Loucy (cell line): ENCODE data around the gene MAML3.

ENCODE experiments used
- H2AFZ ChIP-seq: fragments of 200-600 bp; sonication (generic); 2 replicates; pipeline ENCODE4 v1.6.0; 2016; ENCODE audit warnings: antibody characterized with exemption, mild to moderate bottlenecking, low read length, moderate library complexity
- H3F3A ChIP-seq: fragments of 200-600 bp; 2 replicates; pipeline ENCODE4 v1.6.0; 2016; ENCODE audit warnings: antibody characterized with exemption, low read depth, mild to moderate bottlenecking
- H3K27me3 ChIP-seq: fragments of 200-600 bp; sonication (generic); 2 replicates; pipeline ENCODE4 v1.6.1; 2014; ENCODE audit warnings: low read length, mild to moderate bottlenecking; ENCODE audit not compliant: insufficient read depth, poor library complexity, severe bottlenecking
- H3K36me3 ChIP-seq: fragments of 200-600 bp; sonication (generic); 2 replicates; pipeline ENCODE4 v1.6.1; 2016; ENCODE audit warnings: low read length; ENCODE audit not compliant: insufficient read depth
- H3K4me1 ChIP-seq: fragments of 200-600 bp; sonication (generic); 2 replicates; pipeline ENCODE4 v1.5.1; 2014; ENCODE audit warnings: low read length, mild to moderate bottlenecking; ENCODE audit not compliant: insufficient read depth, poor library complexity, severe bottlenecking
- H3K4me2 ChIP-seq: fragments of 200-600 bp; sonication (generic); 2 replicates; pipeline ENCODE4 v1.6.0; 2014; ENCODE audit warnings: antibody characterized with exemption, low read length, low read depth, mild to moderate bottlenecking; ENCODE audit not compliant: poor library complexity, severe bottlenecking
- H3K4me3 ChIP-seq: fragments of 200-600 bp; sonication (generic); 2 replicates; pipeline ENCODE4 v1.5.1; 2014; ENCODE audit warnings: low read length, mild to moderate bottlenecking, mixed read lengths; ENCODE audit not compliant: poor library complexity, severe bottlenecking
- H3K79me2 ChIP-seq: fragments of 200-600 bp; sonication (generic); 2 replicates; pipeline ENCODE4 v1.6.1; 2014; ENCODE audit warnings: low read length; ENCODE audit not compliant: insufficient read depth
- H3K9ac ChIP-seq: fragments of 200-600 bp; sonication (generic); 2 replicates; pipeline ENCODE4 v1.6.0; 2014; ENCODE audit warnings: mild to moderate bottlenecking, low read depth, low read length, moderate library complexity; ENCODE audit not compliant: poor library complexity, severe bottlenecking
- H3K9me2 ChIP-seq: fragments of 200-600 bp; sonication (generic); replicated peaks from 2 replicates; pipeline ENCODE4 v1.6.1; 2016; ENCODE audit warnings: low read depth, low read length, mixed read lengths
- H3K9me3 ChIP-seq: fragments of 200-600 bp; sonication (generic); 2 replicates; pipeline ENCODE4 v1.6.1; 2014; ENCODE audit warnings: mild to moderate bottlenecking, antibody characterized with exemption, low read length, low read depth; ENCODE audit not compliant: insufficient read depth
- H4K20me1 ChIP-seq: fragments of 200-600 bp; sonication (generic); 2 replicates; pipeline ENCODE4 v1.6.0; 2014; ENCODE audit warnings: antibody characterized with exemption, low read length, mild to moderate bottlenecking; ENCODE audit not compliant: insufficient read depth, poor library complexity, severe bottlenecking
- CTCF ChIP-seq: fragments of 200-600 bp; sonication (generic); conservative IDR thresholded peaks from 2 replicates; pipeline ENCODE4 v1.5.1; 2014; ENCODE audit warnings: mild to moderate bottlenecking, antibody characterized with exemption, low read length
- EZH2phosphoT487 ChIP-seq: fragments of 200-600 bp; IDR thresholded peaks from 2 replicates; pipeline ENCODE4 v1.6.1; 2018; ENCODE audit warnings: antibody characterized with exemption, mild to moderate bottlenecking, moderate library complexity, borderline replicate concordance

Gene MAML3

DNA sequence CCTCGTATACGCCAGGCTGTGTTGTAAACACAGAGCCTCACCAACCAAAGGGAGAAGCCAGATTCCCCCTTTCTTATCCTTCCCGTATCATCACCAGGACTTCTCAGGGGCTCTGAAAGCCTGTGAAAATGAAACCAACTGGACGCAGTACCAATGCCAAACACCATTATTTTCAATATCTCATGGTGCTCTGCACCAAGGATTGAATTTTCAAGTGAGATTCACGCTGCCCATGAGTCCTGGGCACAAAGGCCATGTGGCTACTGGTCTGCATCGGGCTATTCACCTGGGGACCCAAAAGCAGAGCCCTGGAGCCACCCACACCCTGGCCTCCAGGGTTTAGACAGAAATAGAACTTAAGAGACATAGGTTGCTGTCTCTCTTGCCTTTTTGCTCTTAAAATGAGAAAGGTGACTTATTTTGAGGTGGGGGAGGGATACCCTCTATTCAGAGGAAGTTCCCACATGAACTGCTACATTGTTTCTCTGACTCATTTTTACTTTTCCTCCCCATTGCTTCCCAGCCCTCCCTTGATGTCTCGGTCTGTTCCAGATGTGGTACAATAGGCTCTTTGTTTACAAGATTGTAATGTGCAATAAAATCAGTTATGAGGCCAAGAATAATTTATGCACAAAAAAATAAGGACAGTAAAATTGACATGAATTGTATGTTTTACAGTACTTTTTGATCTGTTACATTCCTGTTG lies 55.4 kb downstream of the MAML3 start:
- peaks cover 19% of the 10 kb centered on the region for H3F3A ChIP-seq
- H3K4me1 ChIP-seq = peaks cover 100% of the 10 kb centered on the region
- no peaks in the 10 kb centered on the region for H3K36me3 ChIP-seq
- TF ChIP-seq EZH2phosphoT487 = no peak
- 0 out of 2 replicates have a peak, but pooled peaks have one; percentile 9 for TF ChIP-seq CTCF
- no peaks in the 10 kb centered on the region for H3K9me3 ChIP-seq
- peak overlapping the region; percentile 66 for H3K9ac ChIP-seq
- H3K4me2 ChIP-seq = peak overlapping the region; percentile 92
- peaks cover 91% of the 10 kb centered on the region for H3K79me2 ChIP-seq
- H4K20me1 ChIP-seq = no peaks in the 10 kb centered on the region
- H2AFZ ChIP-seq = no peak overlapping the region
- no peaks in the 10 kb centered on the region for H3K27me3 ChIP-seq
- H3K9me2 ChIP-seq = no peaks in the 10 kb centered on the region
- peak overlapping the region; percentile 67 for H3K4me3 ChIP-seq

GRCh38 chr4:140097572-140097971 lies 56.4 kb downstream of the MAML3 start:
- peak overlapping the region; percentile 66 for H3K9ac ChIP-seq
- H3F3A ChIP-seq = peaks cover 12% of the 10 kb centered on the region; the same call in 1 of the 2 replicates
- no peak for TF ChIP-seq EZH2phosphoT487
- no peak for TF ChIP-seq CTCF
- H3K27me3 ChIP-seq = no peaks in the 10 kb centered on the region
- peak overlapping the region; percentile 92 for H3K4me2 ChIP-seq
- peaks cover 96% of the 10 kb centered on the region for H3K4me1 ChIP-seq
- no peaks in the 10 kb centered on the region for H3K9me3 ChIP-seq
- H3K9me2 ChIP-seq = no peaks in the 10 kb centered on the region
- no peaks in the 10 kb centered on the region for H3K36me3 ChIP-seq
- H3K79me2 ChIP-seq = peaks cover 88% of the 10 kb centered on the region
- no peaks in the 10 kb centered on the region for H4K20me1 ChIP-seq
- no peak overlapping the region for H3K4me3 ChIP-seq
- no peak overlapping the region for H2AFZ ChIP-seq

DNA sequence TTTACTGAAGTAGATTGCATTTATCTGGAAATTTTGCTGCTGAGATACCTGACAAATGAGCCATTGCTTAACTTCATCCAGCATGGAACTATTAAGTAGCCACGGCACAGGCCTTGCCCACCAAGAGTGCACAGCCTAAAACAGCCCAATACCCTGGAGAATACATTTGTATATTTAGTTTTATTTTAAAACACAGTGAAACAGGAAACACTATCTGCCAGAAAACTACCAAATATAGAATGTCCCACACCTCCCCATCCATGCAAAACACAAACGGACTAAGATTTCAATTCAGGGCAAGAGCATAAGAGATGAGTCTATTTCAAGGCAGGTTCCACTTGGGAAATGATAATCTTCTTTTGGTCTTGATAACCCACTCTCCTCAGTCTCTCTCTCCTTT lies 57.1 kb downstream of the MAML3 start:
- Histone ChIP-seq H3K9ac (peak overlapping the region; percentile 66), H3K79me2 (peaks cover 87% of the 10 kb centered on the region), H3F3A (peaks cover 12% of the 10 kb centered on the region; the same call in 1 of the 2 replicates), H3K9me3 (no peaks in the 10 kb centered on the region), H3K27me3 (no peaks in the 10 kb centered on the region), H2AFZ (no peak overlapping the region), H3K9me2 (no peaks in the 10 kb centered on the region), H4K20me1 (no peaks in the 10 kb centered on the region), H3K4me2 (peak overlapping the region; percentile 92), H3K4me3 (no peak overlapping the region), H3K4me1 (peaks cover 95% of the 10 kb centered on the region), H3K36me3 (no peaks in the 10 kb centered on the region)
- TF ChIP-seq EZH2phosphoT487 (no peak), CTCF (no peak)
